GM12878 (cell line): Measurements from ENCODE around the gene BARD1. TPM values are rescaled to one million over a fixed set of nuclear protein-coding genes. Genes with fewer than 3 reads are reported as not detected.

ENCODE experiments used
- ATAC-seq: fragments of 200-7000 bp; cut with Tn5 transposase; 3 replicates; pipeline ENCODE4 v1.9.1; 2020; ENCODE audit warnings: mild to moderate bottlenecking, moderate library complexity
- BruUV-seq: library from RNA; stranded (reverse); fragments of 400-500 nt; replicated peaks from 2 replicates; lab custom pipeline; 2021; lab: Mats Ljungman, UMichigan
- CTCF ChIA-PET: fragments of 300-600 bp; sonication (Branson Sonifier 250); formaldehyde crosslinking; extraction: SDS; loops from one replicate; lab custom pipeline; 2021; ENCODE audit warnings: inconsistent platforms; lab: Yijun Ruan, JAX
- POLR2A ChIA-PET: fragments of 350-600 bp; formaldehyde crosslinking; extraction: SDS; loops from one replicate; lab custom pipeline; 2021; ENCODE audit warnings: inconsistent platforms; lab: Charles Lee
- RAD21 ChIA-PET: fragments of 300-600 bp; sonication (Branson Sonifier 250); formaldehyde crosslinking; loops from one replicate; lab custom pipeline; 2023; ENCODE audit warnings: antibody characterized with exemption; ENCODE audit not compliant: unreplicated experiment; lab: Charles Lee
- SMC1A ChIA-PET: fragments of 300-600 bp; sonication (Branson Sonifier 250); formaldehyde crosslinking; loops from one replicate; lab custom pipeline; 2023; ENCODE audit not compliant: unreplicated experiment, uncharacterized antibody; lab: Charles Lee
- DNase-seq: peaks from one replicate; pipeline ENCODE4 v3.0.0-alpha.2; 2011; ENCODE audit warnings: low read depth, low spot score
- FAIRE-seq: peaks from 3 replicates; lab custom pipeline; 2011; peaks lifted over from hg19 to GRCh38; lab: Jason Lieb, UNC
- H2AFZ ChIP-seq: 2 replicates; pipeline ENCODE4 v1.6.0; 2011; ENCODE audit warnings: low read depth, low read length, control low read depth; ENCODE audit not compliant: control insufficient read depth
- H3K27ac ChIP-seq: 2 replicates; pipeline ENCODE4 v1.5.1; 2011; ENCODE audit warnings: control low read depth; ENCODE audit not compliant: control insufficient read depth, insufficient read depth
- H3K27me3 ChIP-seq, 2 experiments: replicated peaks in 1 of 2; 2 replicates each; pipeline versions ENCODE4 v1.6.0 to v1.6.1; 2011; ENCODE audit warnings: low read length in 1 of 2; ENCODE audit not compliant: control insufficient read depth in 2 of 2, insufficient read depth in 2 of 2
- H3K36me3 ChIP-seq, 2 experiments: 2 replicates each; pipeline ENCODE4 v1.5.1; 2011; ENCODE audit warnings: low read length in 1 of 2; ENCODE audit not compliant: control insufficient read depth in 2 of 2, insufficient read depth in 2 of 2
- H3K4me1 ChIP-seq: 2 replicates; pipeline ENCODE4 v1.6.1; 2011; ENCODE audit warnings: mild to moderate bottlenecking, low read length, moderate library complexity, mixed read lengths; ENCODE audit not compliant: control insufficient read depth, insufficient read depth
- H3K4me2 ChIP-seq: 2 replicates; pipeline ENCODE4 v1.6.0; 2011; ENCODE audit warnings: control low read depth; ENCODE audit not compliant: control insufficient read depth, insufficient read depth
- H3K4me3 ChIP-seq: fragments of 200-600 bp; sonication (generic); 2 replicates; pipeline ENCODE4 v1.5.1; 2016
- H3K79me2 ChIP-seq: 2 replicates; pipeline ENCODE4 v1.6.0; 2011; ENCODE audit warnings: low read length; ENCODE audit not compliant: control insufficient read depth, insufficient read depth
- H3K9ac ChIP-seq: 2 replicates; pipeline ENCODE4 v1.8.0; 2011; ENCODE audit warnings: low read length, control low read depth, mixed read lengths; ENCODE audit not compliant: control insufficient read depth, insufficient read depth
- H3K9me3 ChIP-seq: replicated peaks from 3 replicates; pipeline ENCODE4 v1.5.1; 2011; ENCODE audit warnings: mild to moderate bottlenecking, low read length; ENCODE audit not compliant: control insufficient read depth, insufficient read depth
- H4K20me1 ChIP-seq: 2 replicates; pipeline ENCODE4 v1.6.0; 2011; ENCODE audit not compliant: control insufficient read depth, insufficient read depth
- ELK1 ChIP-seq: IDR thresholded peaks from 2 replicates; pipeline ENCODE4 v1.6.1; 2012; ENCODE audit warnings: low read depth, low read length, improper control_type of control experiment
- FOXK2 ChIP-seq: fragments of 450-650 bp; IDR thresholded peaks from 2 replicates; pipeline ENCODE4 v1.6.1; 2017; ENCODE audit warnings: mild to moderate bottlenecking, moderate library complexity
- HDAC6 ChIP-seq: fragments of 200-600 bp; sonication (generic); IDR thresholded peaks from one replicate; pipeline ENCODE4 v1.8.0; 2017; ENCODE audit warnings: antibody characterized with exemption; ENCODE audit not compliant: unreplicated experiment
- HDGF ChIP-seq: fragments of 450-650 bp; IDR thresholded peaks from 2 replicates; pipeline ENCODE4 v1.6.1; 2016; ENCODE audit warnings: antibody characterized with exemption
- IRF4 ChIP-seq: IDR thresholded peaks from 2 replicates; pipeline ENCODE4 v1.6.1; 2011; ENCODE audit warnings: low read depth, low read length
- MEF2A ChIP-seq: IDR thresholded peaks from 2 replicates; pipeline ENCODE4 v1.6.1; 2011; ENCODE audit warnings: low read depth, mild to moderate bottlenecking, low read length, moderate library complexity; ENCODE audit not compliant: insufficient read depth
- MEF2B ChIP-seq: fragments of 450-650 bp; IDR thresholded peaks from 2 replicates; pipeline ENCODE4 v1.6.1; 2018; ENCODE audit warnings: mild to moderate bottlenecking, moderate library complexity; ENCODE audit not compliant: partially characterized antibody, poor library complexity, severe bottlenecking
- NBN ChIP-seq: fragments of 450-650 bp; IDR thresholded peaks from 2 replicates; pipeline ENCODE4 v1.6.1; 2016
- NKRF ChIP-seq: fragments of 450-650 bp; conservative IDR thresholded peaks from 2 replicates; pipeline ENCODE4 v1.6.1; 2017; ENCODE audit warnings: mild to moderate bottlenecking, moderate library complexity
- NR2C1 ChIP-seq: fragments of 450-650 bp; IDR thresholded peaks from 2 replicates; pipeline ENCODE4 v1.6.1; 2017; ENCODE audit warnings: antibody characterized with exemption, mild to moderate bottlenecking, moderate library complexity
- POLR2A ChIP-seq: IDR thresholded peaks from 2 replicates; pipeline ENCODE4 v1.6.1; 2011; ENCODE audit warnings: low read depth, mild to moderate bottlenecking, low read length
- RB1 ChIP-seq: fragments of 450-650 bp; formaldehyde crosslinking; IDR thresholded peaks from 2 replicates; pipeline ENCODE4 v1.6.1; 2017; ENCODE audit warnings: mild to moderate bottlenecking, borderline replicate concordance
- SPI1 ChIP-seq: IDR thresholded peaks from 2 replicates; pipeline ENCODE4 v1.6.1; 2011; ENCODE audit warnings: low read depth, mild to moderate bottlenecking, low read length, moderate library complexity, borderline replicate concordance; ENCODE audit not compliant: insufficient read depth
- SREBF1 ChIP-seq: IDR thresholded peaks from 2 replicates; pipeline ENCODE4 v1.6.1; 2012; ENCODE audit warnings: mild to moderate bottlenecking, low read length
- SUPT20H ChIP-seq: IDR thresholded peaks from 2 replicates; pipeline ENCODE4 v1.6.1; 2011; ENCODE audit warnings: low read depth, mild to moderate bottlenecking, low read length, moderate library complexity, borderline replicate concordance; ENCODE audit not compliant: control insufficient read depth
- TCF7 ChIP-seq: IDR thresholded peaks from 2 replicates; pipeline ENCODE4 v1.6.1; 2014; ENCODE audit warnings: antibody characterized with exemption, borderline replicate concordance
- ZNF384 ChIP-seq: IDR thresholded peaks from 2 replicates; pipeline ENCODE4 v1.6.1; 2012; ENCODE audit warnings: low read depth, mild to moderate bottlenecking, low read length, improper control_type of control experiment, borderline replicate concordance
- WGBS: methylation state at CpG from one replicate; pipeline ENCODE4 v1.1.6; 2016; ENCODE audit warnings: low lambda C conversion rate; ENCODE audit not compliant: insufficient replicate concordance, insufficient coverage; ENCODE audit errors: missing lambda C conversion rate; 5-methylcytosine and 5-hydroxymethylcytosine counted together
- in situ Hi-C: fragments of 300-500 bp; cut with MboI; formaldehyde crosslinking; loops from 9 replicates; pipeline ENCODE4 v1.14.3; 2018; ENCODE audit warnings: mixed read lengths
- intact Hi-C: fragments of 100-400 bp; cut with micrococcal nuclease; formaldehyde crosslinking; loops from one replicate; pipeline ENCODE4 v1.14.2; 2022; ENCODE audit not compliant: unreplicated experiment
- polyA plus RNA-seq, 11 experiments: library from polyadenylated mRNA; depleted of rRNA in 4 of 11; unstranded in 6 of 11; stranded (reverse) in 5 of 11; fragments of >200 nt; fragmentation: Nextera tagmentation in 4 of 11; fragmentation: Illumina TruSeq in 1 of 11; extraction: Ambion mirVana in 4 of 11; extraction: Trizol in 1 of 11; gene quantifications; 1 replicate in 1 of 11; 2 replicates in 10 of 11; pipeline versions ENCODE4 v1.2.1 to v1.2.3, GENCODE V29; 2011 to 2016; ENCODE audit warnings: inconsistent platforms in 2 of 11, missing spikeins in 2 of 11, low read depth in 1 of 11
- total RNA-seq, 4 experiments: library from RNA; depleted of rRNA in 3 of 4; stranded (reverse); fragments of >200 nt in 3 of 4; fragmentation: Illumina TruSeq in 1 of 4; extraction: Trizol in 1 of 4; gene quantifications; 2 replicates each; pipeline versions ENCODE4 v1.2.1 to v1.2.3, GENCODE V29; 2013 to 2021
- TF ChIP-seq, protein P1 (sequence below): fragments of 450-650 bp; formaldehyde crosslinking; IDR thresholded peaks from 2 replicates; pipeline ENCODE4 v1.4.0; 2022; ENCODE audit warnings: mild to moderate bottlenecking, moderate library complexity
- TF ChIP-seq, protein P2 (sequence below): fragments of 450-650 bp; IDR thresholded peaks from 2 replicates; pipeline ENCODE4 v1.6.1; 2017; ENCODE audit warnings: mild to moderate bottlenecking

The BARD1 gene
- total and polyA plus RNA-seq, 10 of the 15 experiments (the other 5 are each of a cell fraction or from before 2014, with no cell fraction given): 15.3 to 45.7 (median 31.6) TPM

GRCh38 chr2:214782671-214783070 lies 26.8 kb downstream of the BARD1 start:
- RAD21 ChIA-PET: no interaction called here
- no peak for DNase-seq
- FAIRE-seq: no peak
- BruUV-seq: no TSS peak
- Histone ChIP-seq H3K79me2 (peaks cover 23% of the 10 kb centered on the region), H3K36me3 (peaks cover 9 to 26% of the 10 kb centered on the region in 2 experiments; a peak in 3 of 4 replicates), H2AFZ (no peak overlapping the region), H3K27me3 (no peaks in the 10 kb centered on the region), H4K20me1 (no peaks in the 10 kb centered on the region), H3K27ac (no peak overlapping the region), H3K4me3 (no peak overlapping the region), H3K4me1 (no peaks in the 10 kb centered on the region), H3K9me3 (peaks cover 3% of the 10 kb centered on the region; the same call in 2 of the 3 replicates), H3K4me2 (no peak overlapping the region), H3K9ac (no peak overlapping the region)
- CTCF ChIA-PET: no interaction called here
- 96% methylated on average over 1 of the region's 1 CpG for WGBS
- SMC1A ChIA-PET: no interaction called here
- intact Hi-C loops: no loop called here
- no peak for ATAC-seq
- in situ Hi-C loops: no loop called here
- POLR2A ChIA-PET: interaction anchor here (0.5 kb wide), 1 partner anchor 10 kb away, joined by 4 read pairs; no protein-coding TSS in a partner anchor
- TF ChIP-seq HDGF: no peak
- no peak for TF ChIP-seq NBN
- TF ChIP-seq IRF4: no peak
- TF ChIP-seq FOXK2: no peak
- no peak for TF ChIP-seq TCF7
- TF ChIP-seq MEF2B: no peak
- TF ChIP-seq ELK1: no peak
- TF ChIP-seq ZNF384: no peak
- TF ChIP-seq NKRF: no peak
- TF ChIP-seq RB1: no peak
- TF ChIP-seq HDAC6: no peak
- no peak for TF ChIP-seq SREBF1
- TF ChIP-seq SPI1: no peak
- TF ChIP-seq MEF2A: no peak
- TF ChIP-seq, protein P1, sequence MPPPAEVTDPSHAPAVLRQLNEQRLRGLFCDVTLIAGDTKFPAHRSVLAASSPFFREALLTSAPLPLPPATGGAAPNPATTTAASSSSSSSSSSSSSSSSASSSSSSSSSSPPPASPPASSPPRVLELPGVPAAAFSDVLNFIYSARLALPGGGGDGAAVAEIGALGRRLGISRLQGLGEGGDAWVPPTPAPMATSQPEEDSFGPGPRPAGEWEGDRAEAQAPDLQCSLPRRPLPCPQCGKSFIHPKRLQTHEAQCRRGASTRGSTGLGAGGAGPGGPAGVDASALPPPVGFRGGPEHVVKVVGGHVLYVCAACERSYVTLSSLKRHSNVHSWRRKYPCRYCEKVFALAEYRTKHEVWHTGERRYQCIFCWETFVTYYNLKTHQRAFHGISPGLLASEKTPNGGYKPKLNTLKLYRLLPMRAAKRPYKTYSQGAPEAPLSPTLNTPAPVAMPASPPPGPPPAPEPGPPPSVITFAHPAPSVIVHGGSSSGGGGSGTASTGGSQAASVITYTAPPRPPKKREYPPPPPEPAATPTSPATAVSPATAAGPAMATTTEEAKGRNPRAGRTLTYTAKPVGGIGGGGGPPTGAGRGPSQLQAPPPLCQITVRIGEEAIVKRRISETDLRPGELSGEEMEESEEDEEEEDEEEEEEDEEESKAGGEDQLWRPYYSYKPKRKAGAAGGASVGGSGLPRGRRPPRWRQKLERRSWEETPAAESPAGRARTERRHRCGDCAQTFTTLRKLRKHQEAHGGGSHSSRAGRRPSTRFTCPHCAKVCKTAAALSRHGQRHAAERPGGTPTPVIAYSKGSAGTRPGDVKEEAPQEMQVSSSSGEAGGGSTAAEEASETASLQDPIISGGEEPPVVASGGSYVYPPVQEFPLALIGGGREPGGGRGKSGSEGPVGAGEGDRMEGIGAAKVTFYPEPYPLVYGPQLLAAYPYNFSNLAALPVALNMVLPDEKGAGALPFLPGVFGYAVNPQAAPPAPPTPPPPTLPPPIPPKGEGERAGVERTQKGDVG: no peak
- no peak for TF ChIP-seq POLR2A
- TF ChIP-seq SUPT20H: no peak
- TF ChIP-seq NR2C1: no peak
- TF ChIP-seq, protein P2, sequence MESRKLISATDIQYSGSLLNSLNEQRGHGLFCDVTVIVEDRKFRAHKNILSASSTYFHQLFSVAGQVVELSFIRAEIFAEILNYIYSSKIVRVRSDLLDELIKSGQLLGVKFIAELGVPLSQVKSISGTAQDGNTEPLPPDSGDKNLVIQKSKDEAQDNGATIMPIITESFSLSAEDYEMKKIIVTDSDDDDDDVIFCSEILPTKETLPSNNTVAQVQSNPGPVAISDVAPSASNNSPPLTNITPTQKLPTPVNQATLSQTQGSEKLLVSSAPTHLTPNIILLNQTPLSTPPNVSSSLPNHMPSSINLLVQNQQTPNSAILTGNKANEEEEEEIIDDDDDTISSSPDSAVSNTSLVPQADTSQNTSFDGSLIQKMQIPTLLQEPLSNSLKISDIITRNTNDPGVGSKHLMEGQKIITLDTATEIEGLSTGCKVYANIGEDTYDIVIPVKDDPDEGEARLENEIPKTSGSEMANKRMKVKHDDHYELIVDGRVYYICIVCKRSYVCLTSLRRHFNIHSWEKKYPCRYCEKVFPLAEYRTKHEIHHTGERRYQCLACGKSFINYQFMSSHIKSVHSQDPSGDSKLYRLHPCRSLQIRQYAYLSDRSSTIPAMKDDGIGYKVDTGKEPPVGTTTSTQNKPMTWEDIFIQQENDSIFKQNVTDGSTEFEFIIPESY: no peak
